C4-2B (cell line): Measurements from ENCODE around the gene NPTX1.

ENCODE experiments used
- CTCF ChIP-seq: fragments of 450-650 bp; conservative IDR thresholded peaks from 2 replicates; pipeline ENCODE4 v1.5.1; 2017; ENCODE audit warnings: mild to moderate bottlenecking
- ZFX ChIP-seq: fragments of 450-650 bp; IDR thresholded peaks from 2 replicates; pipeline ENCODE4 v1.6.1; 2017

DNA sequence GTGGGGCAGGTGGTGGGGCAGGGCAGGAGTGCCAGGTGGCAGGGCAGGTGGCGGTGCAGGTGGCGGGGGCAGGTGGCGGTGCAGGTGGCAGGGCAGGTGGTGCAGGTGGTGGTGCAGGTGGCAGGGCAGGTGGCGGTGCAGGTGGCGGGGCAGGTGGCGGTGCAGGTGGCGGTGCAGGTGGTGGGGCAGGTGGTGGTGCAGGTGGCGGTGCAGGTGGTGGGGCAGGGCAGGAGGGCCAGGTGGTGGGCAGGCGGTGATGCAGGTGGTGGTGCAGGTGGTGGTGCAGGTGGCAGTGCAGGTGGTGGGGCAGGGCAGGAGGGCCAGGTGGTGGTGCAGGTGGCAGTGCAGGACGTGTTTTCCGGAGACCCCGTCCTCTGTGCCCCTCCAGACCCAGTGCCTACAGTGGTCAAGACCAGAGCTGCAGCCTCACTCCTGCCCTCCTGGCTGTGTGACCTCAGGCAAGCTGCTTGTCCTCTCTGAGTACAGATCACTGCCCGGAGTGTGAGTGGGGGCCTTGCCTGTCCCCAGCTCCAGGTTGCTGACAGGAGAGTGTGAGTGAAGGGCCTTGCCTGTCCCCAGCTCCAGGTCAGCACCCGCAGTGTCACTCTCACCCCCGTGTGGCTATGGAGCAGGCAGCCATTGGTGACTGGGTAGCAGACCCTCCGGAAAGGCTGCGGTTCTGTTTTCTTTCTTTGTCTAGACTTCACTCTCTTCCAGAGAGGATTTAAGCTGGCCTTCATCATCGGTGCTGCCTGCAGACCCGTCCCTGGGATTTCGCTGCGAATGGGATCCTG is 16.1 kb upstream of the NPTX1 start:
- TF ChIP-seq CTCF (no peak), ZFX (no peak)
